ENCODE measurements around the gene THSD4.
"Not testable (repeated sequence)": the region's sequence is repeated elsewhere in the genome, so short reads cannot be mapped to it uniquely, and the experiment has no call there.

The THSD4 gene

GRCh38 chr15:71414853-71415252 is 299.6 kb downstream of the THSD4 start:
- no peak for DNase-seq (ENCODE audit: low read depth in 4 of 4, low spot score in 1 of 4)

GRCh38 chr15:71422530-71423259 is 307.4 kb downstream of the THSD4 start:
- no peak for DNase-seq (ENCODE audit: low read depth in 4 of 4, low spot score in 1 of 4)

GRCh38 chr15:71424765-71425164 is 309.5 kb downstream of the THSD4 start:
- no peak for DNase-seq (ENCODE audit: low read depth in 4 of 4, low spot score in 1 of 4)

- DNase-seq (ENCODE audit: low read depth in 4 of 4, low spot score in 1 of 4), result no peak
Observed at GRCh38 chr15:71425388-71425787, 310.1 kb downstream of the THSD4 start.

GRCh38 chr15:71426792-71427191 is 311.5 kb downstream of the THSD4 start:
- no peak for DNase-seq (ENCODE audit: low read depth in 4 of 4, low spot score in 1 of 4)

- no peak for DNase-seq (ENCODE audit: low read depth in 4 of 4, low spot score in 1 of 4)
Observed at GRCh38 chr15:71430782-71431181, 315.5 kb downstream of the THSD4 start.

- DNase-seq (ENCODE audit: low read depth in 4 of 4, low spot score in 1 of 4), result no peak
Observed at GRCh38 chr15:71431343-71432336, 316.4 kb downstream of the THSD4 start.

GRCh38 chr15:71433402-71433801 is 318.1 kb downstream of the THSD4 start:
- no peak for DNase-seq (ENCODE audit: low read depth in 4 of 4, low spot score in 1 of 4)

GRCh38 chr15:71434774-71435173 is 319.5 kb downstream of the THSD4 start:
- no peak for DNase-seq (ENCODE audit: low read depth in 4 of 4, low spot score in 1 of 4)

GRCh38 chr15:71435552-71435951 is 320.3 kb downstream of the THSD4 start:
- DNase-seq (ENCODE audit: low read depth in 4 of 4, low spot score in 1 of 4), result no peak

GRCh38 chr15:71436854-71437253 is 321.6 kb downstream of the THSD4 start:
- no peak for DNase-seq (ENCODE audit: low read depth in 4 of 4, low spot score in 1 of 4)

GRCh38 chr15:71437404-71437803 is 322.1 kb downstream of the THSD4 start:
- no peak for DNase-seq (ENCODE audit: low read depth in 4 of 4, low spot score in 1 of 4)

GRCh38 chr15:71437919-71438318 is 322.6 kb downstream of the THSD4 start:
- DNase-seq (ENCODE audit: low read depth in 4 of 4, low spot score in 1 of 4), result no peak

- not testable (repeated sequence) for DNase-seq (ENCODE audit: low read depth in 4 of 4, low spot score in 1 of 4)
Observed at GRCh38 chr15:71439478-71439877, 324.2 kb downstream of the THSD4 start.

GRCh38 chr15:71440489-71441110 is 325.3 kb downstream of the THSD4 start:
- DNase-seq (ENCODE audit: low read depth in 4 of 4, low spot score in 1 of 4), result no peak

GRCh38 chr15:71443538-71443937 is 328.3 kb downstream of the THSD4 start:
- DNase-seq (ENCODE audit: low read depth in 4 of 4, low spot score in 1 of 4), result peak in 3 of 4 experiments; percentile 4 to 25 (median 12)

- DNase-seq (ENCODE audit: low read depth in 4 of 4, low spot score in 1 of 4), result no peak
Observed at GRCh38 chr15:71444032-71444810, 328.9 kb downstream of the THSD4 start.

GRCh38 chr15:71444866-71445590 is 329.8 kb downstream of the THSD4 start:
- no peak for DNase-seq (ENCODE audit: low read depth in 4 of 4, low spot score in 1 of 4)

- DNase-seq (ENCODE audit: low read depth in 4 of 4, low spot score in 1 of 4), result no peak
Observed at GRCh38 chr15:71447328-71448250, 332.3 kb downstream of the THSD4 start.
